NCI-H187 (cell line): ENCODE measurements around the gene ATAD2B.

Experiments used
- DNase-seq, 2 experiments: peaks; one replicate each; lab custom pipeline; 2025; lab: John Stamatoyannopoulos, UW

Gene ATAD2B

DNA sequence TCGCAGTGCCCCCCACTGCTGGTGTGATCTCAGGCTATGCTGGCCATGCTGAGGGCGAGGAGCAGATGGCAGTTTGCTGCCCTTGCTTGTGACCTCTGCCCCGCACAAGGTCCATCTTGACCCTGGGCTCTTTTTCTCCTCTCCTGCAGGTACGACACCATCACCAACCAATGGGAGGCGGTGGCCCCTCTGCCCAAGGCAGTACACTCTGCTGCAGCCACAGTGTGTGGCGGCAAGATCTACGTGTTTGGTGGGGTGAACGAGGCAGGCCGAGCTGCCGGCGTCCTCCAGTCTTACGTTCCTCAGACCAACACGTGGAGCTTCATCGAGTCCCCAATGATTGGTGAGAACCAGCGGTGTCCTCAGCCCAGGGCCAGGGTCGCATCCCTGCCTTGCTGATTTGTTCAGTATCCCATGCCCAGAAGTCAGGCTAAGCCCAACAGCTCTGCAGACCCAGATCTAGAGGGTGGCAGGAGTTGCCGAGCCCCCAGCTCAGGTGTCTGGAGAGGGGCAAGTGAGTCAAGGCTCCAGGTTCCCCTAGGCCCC, 223.8 kb downstream of the ATAD2B start:
- DNase-seq, result no peak

DNA sequence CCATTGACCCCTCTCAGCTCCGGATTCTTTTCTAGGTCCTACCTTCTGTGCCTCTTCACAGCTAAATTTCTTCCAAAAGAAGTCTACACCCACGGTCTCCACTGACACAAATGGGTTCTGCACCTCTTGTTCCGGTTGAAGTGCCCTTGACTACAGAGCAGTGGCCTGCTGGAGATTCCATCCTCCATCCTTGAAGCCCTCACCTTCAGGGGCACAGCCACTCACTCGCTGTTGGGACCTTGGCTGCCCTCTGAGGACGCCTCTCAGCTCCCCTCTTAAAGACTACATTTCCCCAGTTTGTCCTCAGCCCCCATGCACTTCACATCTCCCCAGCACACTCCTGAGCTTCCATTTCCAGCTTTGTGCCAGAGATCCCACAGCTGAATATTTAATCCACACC, 226.3 kb downstream of the ATAD2B start:
- DNase-seq, result no peak

GRCh38 chr2:23699580-23699925, 227.4 kb downstream of the ATAD2B start:
- DNase-seq, result no peak

DNA sequence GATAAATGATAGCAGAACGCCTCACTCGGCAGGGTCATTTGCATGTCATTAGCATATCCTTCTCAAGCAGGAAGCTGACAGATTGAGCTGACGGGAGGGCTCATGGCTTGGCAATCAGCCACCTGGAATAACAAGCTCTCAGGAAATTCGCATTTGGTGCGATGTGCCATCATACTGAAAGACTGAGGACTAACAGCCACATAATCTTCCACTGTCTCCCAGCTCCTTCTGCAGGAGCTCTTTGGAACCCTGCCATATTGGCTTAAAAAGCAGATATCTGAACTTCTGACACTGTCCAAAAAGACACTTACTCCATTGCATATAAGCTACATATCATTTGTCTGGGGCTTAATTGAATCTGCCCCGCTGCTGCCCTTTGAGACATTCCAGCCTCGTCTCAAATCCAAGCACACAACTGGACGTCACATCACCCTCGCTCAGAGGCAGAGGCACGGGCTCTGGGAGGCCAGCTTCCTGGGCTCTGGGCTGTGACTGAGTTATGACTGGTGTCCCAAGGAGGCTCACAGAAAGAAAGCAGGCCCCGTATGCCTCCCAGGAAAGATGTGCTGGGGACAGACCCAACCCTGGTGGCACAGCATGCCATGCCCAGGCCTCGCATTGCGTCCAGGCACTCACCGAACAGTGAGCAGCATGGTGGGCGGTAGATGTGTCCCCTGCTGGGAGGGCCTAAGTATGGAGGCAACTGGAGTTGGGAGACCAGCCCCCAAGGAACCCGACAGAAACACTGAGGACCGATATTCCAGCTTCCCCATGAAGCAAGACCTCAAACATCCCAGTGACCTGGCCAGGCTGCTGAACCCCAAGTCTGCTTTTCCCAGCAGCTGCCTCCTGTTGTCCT, 228.0 kb downstream of the ATAD2B start:
- no peak for DNase-seq
